ENCODE results near the gene SNX21.
"Not testable (repeated sequence)": the region's sequence is repeated elsewhere in the genome, so short reads cannot be mapped to it uniquely, and the experiment has no call there.

SNX21 gene

GRCh38 chr20:45796337-45797065 lies 37.1 kb upstream of the SNX21 start:
- Histone ChIP-seq H3K27me3 (ENCODE audit: insufficient read depth, low read length) (no peaks in the 10 kb centered on the region), H3K27ac (ENCODE audit: low read depth, low read length, poor library complexity, severe bottlenecking) (no peak overlapping the region), H3K36me3 (ENCODE audit: insufficient read depth, low read length) (peaks cover 42% of the 10 kb centered on the region), H3F3A (ENCODE audit: insufficient read depth, low read length) (no peaks in the 10 kb centered on the region), H3K4me3 (ENCODE audit: low read depth, low read length, poor library complexity, severe bottlenecking) (no peak overlapping the region), H3K4me1 (ENCODE audit: insufficient read depth, low read length, severe bottlenecking) (peaks cover 10% of the 10 kb centered on the region), H3K9ac (ENCODE audit: low read length) (no peak overlapping the region), H3K9me3 (ENCODE audit: low read length) (no peaks in the 10 kb centered on the region), H3K9me2 (ENCODE audit: low read depth, low read length) (no peaks in the 10 kb centered on the region), H3K79me2 (ENCODE audit: insufficient read depth, low read length) (no peaks in the 10 kb centered on the region), H4K20me1 (ENCODE audit: insufficient read depth, low read length) (no peaks in the 10 kb centered on the region), H2AFZ (ENCODE audit: low read length) (no peak overlapping the region), H3K4me2 (ENCODE audit: low read length) (no peak overlapping the region)
- no peak for TF ChIP-seq EZH2 (IDR thresholded peaks at IDR 0.05; ENCODE audit: borderline replicate concordance, low read length)
- TF ChIP-seq, protein P1, sequence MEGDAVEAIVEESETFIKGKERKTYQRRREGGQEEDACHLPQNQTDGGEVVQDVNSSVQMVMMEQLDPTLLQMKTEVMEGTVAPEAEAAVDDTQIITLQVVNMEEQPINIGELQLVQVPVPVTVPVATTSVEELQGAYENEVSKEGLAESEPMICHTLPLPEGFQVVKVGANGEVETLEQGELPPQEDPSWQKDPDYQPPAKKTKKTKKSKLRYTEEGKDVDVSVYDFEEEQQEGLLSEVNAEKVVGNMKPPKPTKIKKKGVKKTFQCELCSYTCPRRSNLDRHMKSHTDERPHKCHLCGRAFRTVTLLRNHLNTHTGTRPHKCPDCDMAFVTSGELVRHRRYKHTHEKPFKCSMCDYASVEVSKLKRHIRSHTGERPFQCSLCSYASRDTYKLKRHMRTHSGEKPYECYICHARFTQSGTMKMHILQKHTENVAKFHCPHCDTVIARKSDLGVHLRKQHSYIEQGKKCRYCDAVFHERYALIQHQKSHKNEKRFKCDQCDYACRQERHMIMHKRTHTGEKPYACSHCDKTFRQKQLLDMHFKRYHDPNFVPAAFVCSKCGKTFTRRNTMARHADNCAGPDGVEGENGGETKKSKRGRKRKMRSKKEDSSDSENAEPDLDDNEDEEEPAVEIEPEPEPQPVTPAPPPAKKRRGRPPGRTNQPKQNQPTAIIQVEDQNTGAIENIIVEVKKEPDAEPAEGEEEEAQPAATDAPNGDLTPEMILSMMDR (IDR thresholded peaks at IDR 0.05; ENCODE audit: low read length), result no peak

DNA sequence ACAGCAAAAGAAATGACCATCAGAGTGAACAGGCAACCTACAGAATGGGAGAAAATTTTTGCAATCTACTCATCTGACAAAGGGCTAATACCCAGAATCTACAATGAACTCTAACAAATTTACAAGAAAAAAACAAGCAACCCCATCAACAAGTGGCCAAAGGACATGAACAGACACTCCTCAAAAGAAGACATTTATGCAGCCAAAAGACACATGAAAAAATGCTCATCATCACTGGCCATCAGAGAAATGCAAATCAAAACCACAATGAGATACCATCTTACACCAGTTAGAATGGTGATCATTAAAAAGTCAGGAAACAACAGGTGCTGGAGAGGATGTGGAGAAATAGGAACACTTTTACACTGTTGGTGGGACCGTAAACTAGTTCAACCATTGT lies 36.1 kb upstream of the SNX21 start:
- H3K4me2 ChIP-seq (ENCODE audit: low read length), result not testable (repeated sequence)
- H3K36me3 ChIP-seq (ENCODE audit: insufficient read depth, low read length), result peaks cover 52% of the 10 kb centered on the region

DNA sequence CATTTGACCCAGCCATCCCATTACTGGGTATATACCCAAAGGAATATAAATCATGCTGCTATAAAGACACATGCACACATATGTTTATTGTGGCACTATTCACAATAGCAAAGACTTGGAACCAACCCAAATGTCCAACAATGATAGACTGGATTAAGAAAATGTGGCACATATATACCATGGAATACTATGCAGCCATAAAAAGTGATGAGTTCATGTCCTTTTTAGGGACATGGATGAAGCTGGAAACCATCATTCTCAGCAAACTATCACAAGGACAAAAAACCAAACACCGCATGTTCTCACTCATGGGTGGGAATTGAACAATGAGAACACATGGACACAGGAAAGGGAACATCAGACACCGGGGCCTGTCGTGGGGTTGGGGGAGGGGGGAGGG lies 35.6 kb upstream of the SNX21 start:
- H3K4me2 ChIP-seq (ENCODE audit: low read length); H3K9me3 ChIP-seq (ENCODE audit: low read length); H3K9me2 ChIP-seq (ENCODE audit: low read depth, low read length); H3K9ac ChIP-seq (ENCODE audit: low read length); H2AFZ ChIP-seq (ENCODE audit: low read length); H3K27ac ChIP-seq (ENCODE audit: low read depth, low read length, poor library complexity, severe bottlenecking); H3K27me3 ChIP-seq (ENCODE audit: insufficient read depth, low read length); H3F3A ChIP-seq (ENCODE audit: insufficient read depth, low read length); H3K79me2 ChIP-seq (ENCODE audit: insufficient read depth, low read length); H3K4me3 ChIP-seq (ENCODE audit: low read depth, low read length, poor library complexity, severe bottlenecking); H3K4me1 ChIP-seq (ENCODE audit: insufficient read depth, low read length, severe bottlenecking); H4K20me1 ChIP-seq (ENCODE audit: insufficient read depth, low read length): not testable (repeated sequence)
- peaks cover 56% of the 10 kb centered on the region for H3K36me3 ChIP-seq (ENCODE audit: insufficient read depth, low read length)

More for the DNA sequence above, 36.1 kb upstream of the SNX21 start:
- H3K4me1 ChIP-seq (ENCODE audit: insufficient read depth, low read length, severe bottlenecking); H3K4me3 ChIP-seq (ENCODE audit: low read depth, low read length, poor library complexity, severe bottlenecking); H3K27ac ChIP-seq (ENCODE audit: low read depth, low read length, poor library complexity, severe bottlenecking); H3F3A ChIP-seq (ENCODE audit: insufficient read depth, low read length); H3K79me2 ChIP-seq (ENCODE audit: insufficient read depth, low read length); H2AFZ ChIP-seq (ENCODE audit: low read length); H3K9me2 ChIP-seq (ENCODE audit: low read depth, low read length); H3K9me3 ChIP-seq (ENCODE audit: low read length); H4K20me1 ChIP-seq (ENCODE audit: insufficient read depth, low read length); H3K27me3 ChIP-seq (ENCODE audit: insufficient read depth, low read length); H3K9ac ChIP-seq (ENCODE audit: low read length): not testable (repeated sequence)

- Histone ChIP-seq H3K4me1 (ENCODE audit: insufficient read depth, low read length, severe bottlenecking) (no peaks in the 10 kb centered on the region), H3K79me2 (ENCODE audit: insufficient read depth, low read length) (no peaks in the 10 kb centered on the region), H2AFZ (ENCODE audit: low read length) (no peak overlapping the region), H4K20me1 (ENCODE audit: insufficient read depth, low read length) (no peaks in the 10 kb centered on the region), H3F3A (ENCODE audit: insufficient read depth, low read length) (no peaks in the 10 kb centered on the region), H3K4me3 (ENCODE audit: low read depth, low read length, poor library complexity, severe bottlenecking) (no peak overlapping the region), H3K4me2 (ENCODE audit: low read length) (no peak overlapping the region), H3K9me2 (ENCODE audit: low read depth, low read length) (no peaks in the 10 kb centered on the region), H3K27ac (ENCODE audit: low read depth, low read length, poor library complexity, severe bottlenecking) (no peak overlapping the region), H3K27me3 (ENCODE audit: insufficient read depth, low read length) (no peaks in the 10 kb centered on the region), H3K9ac (ENCODE audit: low read length) (no peak overlapping the region), H3K9me3 (ENCODE audit: low read length) (no peaks in the 10 kb centered on the region), H3K36me3 (ENCODE audit: insufficient read depth, low read length) (peaks cover 61% of the 10 kb centered on the region)
- TF ChIP-seq EZH2 (IDR thresholded peaks at IDR 0.05; ENCODE audit: borderline replicate concordance, low read length), result no peak
- TF ChIP-seq, protein P1 (IDR thresholded peaks at IDR 0.05; ENCODE audit: low read length), result peak; percentile 75; the same call in 1 of the 2 replicates
Measured at GRCh38 chr20:45798935-45799642, 34.5 kb upstream of the SNX21 start.
